Measurements from ENCODE around the gene TM4SF4.
"Not testable (repeated sequence)": the region's sequence is repeated elsewhere in the genome, so short reads cannot be mapped to it uniquely, and the experiment has no call there.

The TM4SF4 gene

GRCh38 chr3:149474250-149474817, at the start of gene TM4SF4:
TSS of gene TM4SF4 (plus strand) at chr3:149474697. CDS start at chr3:149474878, 181 bp downstream.
- no peak for DNase-seq
- in situ Hi-C loops (cut with MboI; ENCODE audit: low pct_unique_long_range_greater_than_20kb, low sequenced_read_pairs) = no loop called here

- in situ Hi-C loops (cut with MboI; ENCODE audit: low pct_unique_long_range_greater_than_20kb, low sequenced_read_pairs) = no loop called here
- no peak for DNase-seq
Measured at GRCh38 chr3:149424918-149425317, 49.6 kb upstream of the TM4SF4 start.

- in situ Hi-C loops (cut with MboI; ENCODE audit: low pct_unique_long_range_greater_than_20kb, low sequenced_read_pairs) = no loop called here
- no peak for DNase-seq
Measured at GRCh38 chr3:149426325-149426724, 48.2 kb upstream of the TM4SF4 start.

GRCh38 chr3:149428087-149428486, 46.4 kb upstream of the TM4SF4 start:
- in situ Hi-C loops (cut with MboI; ENCODE audit: low pct_unique_long_range_greater_than_20kb, low sequenced_read_pairs) = no loop called here
- DNase-seq = no peak

DNA sequence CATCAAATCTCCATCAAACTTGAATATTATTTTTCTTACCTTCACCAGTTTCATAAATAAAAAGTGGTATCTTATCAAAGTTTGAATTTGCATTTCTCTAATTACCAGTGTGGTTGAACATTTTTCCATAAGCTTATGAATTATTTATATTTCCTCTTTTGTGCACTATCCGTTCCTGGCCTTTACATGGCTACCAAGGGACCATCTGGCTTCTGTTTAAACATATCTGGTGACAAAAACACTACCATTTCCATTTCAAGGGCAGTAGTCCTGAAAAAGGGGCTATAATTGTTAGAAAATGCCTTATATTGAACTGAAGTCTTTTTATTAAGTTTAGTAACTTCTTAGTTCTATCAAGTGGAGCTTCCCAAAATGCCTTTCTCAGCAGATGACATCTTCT, 44.3 kb upstream of the TM4SF4 start:
- in situ Hi-C loops (cut with MboI; ENCODE audit: low pct_unique_long_range_greater_than_20kb, low sequenced_read_pairs) = no loop called here
- no peak for DNase-seq

DNA sequence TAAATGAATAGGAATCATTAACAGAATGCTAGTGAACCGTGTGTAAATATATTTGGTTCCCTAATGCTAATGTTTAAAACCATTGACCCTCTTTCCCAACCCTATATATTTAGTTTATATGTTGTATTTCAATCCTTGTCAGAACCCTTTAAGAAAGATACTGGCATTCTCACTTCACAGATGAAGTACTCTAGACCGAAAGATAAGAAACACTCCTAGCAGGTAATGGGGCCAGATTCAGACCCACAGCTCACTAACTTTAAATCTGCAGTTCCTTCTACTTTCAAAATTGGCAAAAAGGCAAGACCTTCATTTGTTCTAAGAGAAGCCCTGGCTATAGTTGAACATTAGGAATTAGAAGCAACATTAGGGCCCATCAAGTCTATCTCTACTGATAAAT, 42.3 kb upstream of the TM4SF4 start:
- in situ Hi-C loops (cut with MboI; ENCODE audit: low pct_unique_long_range_greater_than_20kb, low sequenced_read_pairs) = no loop called here

GRCh38 chr3:149435996-149436885, 38.3 kb upstream of the TM4SF4 start:
- in situ Hi-C loops (cut with MboI; ENCODE audit: low pct_unique_long_range_greater_than_20kb, low sequenced_read_pairs) = no loop called here
- no peak for DNase-seq

More for the DNA sequence above, 42.3 kb upstream of the TM4SF4 start:
- no peak for DNase-seq

GRCh38 chr3:149437286-149437685, 37.2 kb upstream of the TM4SF4 start:
- no peak for DNase-seq
- in situ Hi-C loops (cut with MboI; ENCODE audit: low pct_unique_long_range_greater_than_20kb, low sequenced_read_pairs) = no loop called here

- in situ Hi-C loops (cut with MboI; ENCODE audit: low pct_unique_long_range_greater_than_20kb, low sequenced_read_pairs) = no loop called here
Measured at GRCh38 chr3:149437710-149438109, 36.8 kb upstream of the TM4SF4 start.

GRCh38 chr3:149438981-149439380, 35.5 kb upstream of the TM4SF4 start:
- in situ Hi-C loops (cut with MboI; ENCODE audit: low pct_unique_long_range_greater_than_20kb, low sequenced_read_pairs) = no loop called here
- DNase-seq = no peak

More at GRCh38 chr3:149437710-149438109, 36.8 kb upstream of the TM4SF4 start:
- no peak for DNase-seq

DNA sequence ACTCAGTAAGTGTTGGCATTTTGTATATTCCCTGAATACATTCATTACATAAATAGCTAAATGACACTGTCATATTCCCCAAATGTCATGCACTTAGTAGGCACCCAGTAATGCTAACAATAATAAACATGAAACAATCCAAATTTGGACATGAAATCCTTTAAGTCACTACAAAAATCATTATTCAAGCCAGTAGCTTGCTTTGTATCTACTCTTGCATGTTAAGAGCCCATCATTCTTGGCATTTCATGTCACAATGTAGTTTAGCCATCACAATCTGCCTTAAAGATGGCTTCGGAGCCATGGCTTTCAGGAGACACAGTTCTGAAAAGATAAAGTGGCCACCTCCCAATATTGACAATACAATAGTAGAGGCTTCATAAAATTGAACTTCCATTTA, 32.9 kb upstream of the TM4SF4 start:
- in situ Hi-C loops (cut with MboI; ENCODE audit: low pct_unique_long_range_greater_than_20kb, low sequenced_read_pairs) = no loop called here
- DNase-seq = no peak

DNA sequence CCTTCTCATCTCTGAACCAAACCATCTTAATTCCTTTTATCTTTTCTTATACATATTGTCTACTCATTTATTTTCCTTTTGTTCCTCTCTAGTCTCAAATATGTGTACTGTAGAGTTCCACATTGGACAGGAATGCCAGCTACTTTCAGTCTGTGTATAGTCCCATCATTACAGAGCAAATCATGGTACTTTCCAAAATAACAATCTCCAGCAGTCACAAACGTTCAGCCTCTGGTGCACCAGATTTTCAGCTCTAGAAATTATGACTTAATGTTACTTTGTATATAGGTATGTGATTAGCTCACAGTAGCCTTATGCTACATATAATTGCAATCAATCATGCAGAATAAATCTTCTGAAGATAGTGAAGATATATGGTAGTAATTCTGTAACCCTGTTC, 32.5 kb upstream of the TM4SF4 start:
- no peak for DNase-seq
- in situ Hi-C loops (cut with MboI; ENCODE audit: low pct_unique_long_range_greater_than_20kb, low sequenced_read_pairs) = no loop called here

- in situ Hi-C loops (cut with MboI; ENCODE audit: low pct_unique_long_range_greater_than_20kb, low sequenced_read_pairs) = no loop called here
- DNase-seq = no peak
Measured at GRCh38 chr3:149442851-149443544, 31.5 kb upstream of the TM4SF4 start.

DNA sequence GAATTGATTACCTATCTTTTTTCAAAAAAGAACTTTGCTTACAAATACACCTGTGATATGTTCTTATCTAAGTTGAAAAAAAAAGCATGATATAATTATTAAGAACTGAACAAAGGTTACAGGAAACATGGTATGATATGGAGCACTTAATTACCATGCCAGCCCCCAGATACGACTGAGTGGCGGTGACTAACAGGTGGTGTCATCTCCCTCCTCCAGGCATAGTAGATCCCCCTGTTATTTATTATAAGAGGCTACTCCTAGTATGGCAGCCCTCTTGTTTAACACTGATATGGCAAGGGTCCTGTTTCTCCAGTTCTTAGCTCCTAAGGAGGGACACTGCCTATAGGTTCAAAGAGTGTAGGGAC, 31.0 kb upstream of the TM4SF4 start:
- DNase-seq = no peak
- in situ Hi-C loops (cut with MboI; ENCODE audit: low pct_unique_long_range_greater_than_20kb, low sequenced_read_pairs) = no loop called here

- in situ Hi-C loops (cut with MboI; ENCODE audit: low pct_unique_long_range_greater_than_20kb, low sequenced_read_pairs); DNase-seq: not testable (repeated sequence)
Measured at GRCh38 chr3:149444867-149445266, 29.6 kb upstream of the TM4SF4 start.

DNA sequence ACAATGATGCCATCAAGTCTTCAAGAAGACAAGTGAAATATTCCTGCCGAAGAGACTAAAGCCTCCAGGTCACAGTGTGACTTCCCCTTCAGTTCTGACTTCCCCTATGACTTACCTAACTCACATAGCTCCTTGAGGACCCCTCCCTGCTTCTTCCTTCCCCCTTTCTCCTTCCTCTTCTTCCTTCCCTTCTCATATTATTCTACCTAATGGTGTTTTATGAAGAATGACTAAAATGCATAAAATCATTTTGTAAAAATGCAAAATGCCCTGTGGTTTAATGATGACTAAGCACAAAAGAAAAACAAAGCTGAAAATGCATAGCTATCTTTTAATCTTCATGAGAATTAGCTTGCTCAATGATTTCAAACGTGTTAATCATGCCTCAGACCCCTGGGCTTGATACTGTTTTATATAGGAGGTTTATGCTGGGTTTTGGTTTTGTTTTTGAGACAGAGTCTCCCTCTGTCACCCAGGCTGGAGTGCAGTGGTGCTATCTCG, 26.1 kb upstream of the TM4SF4 start:
- in situ Hi-C loops (cut with MboI; ENCODE audit: low pct_unique_long_range_greater_than_20kb, low sequenced_read_pairs) = no loop called here
- DNase-seq = peak; percentile 45

DNA sequence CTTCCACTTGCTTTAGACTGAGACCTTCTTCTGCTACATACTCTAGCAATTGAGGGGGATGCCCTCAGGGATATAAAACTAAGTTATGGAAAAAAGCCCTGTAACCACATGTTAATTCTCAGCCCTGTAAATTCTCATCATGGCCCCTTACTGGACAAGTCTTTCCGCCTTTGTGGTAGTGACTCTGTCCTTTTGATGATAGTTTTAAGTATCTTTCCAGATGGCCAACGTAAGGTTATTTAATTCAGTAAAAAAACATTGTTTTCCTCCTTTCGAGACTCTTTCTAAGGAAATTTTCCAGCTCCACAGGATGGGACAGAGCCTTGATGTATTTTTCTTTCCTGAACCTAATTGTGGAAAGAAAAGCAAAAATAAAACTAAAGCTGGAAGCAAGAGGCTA, 25.3 kb upstream of the TM4SF4 start:
- in situ Hi-C loops (cut with MboI; ENCODE audit: low pct_unique_long_range_greater_than_20kb, low sequenced_read_pairs) = no loop called here
- no peak for DNase-seq

- in situ Hi-C loops (cut with MboI; ENCODE audit: low pct_unique_long_range_greater_than_20kb, low sequenced_read_pairs) = no loop called here
- no peak for DNase-seq
Measured at GRCh38 chr3:149449799-149450198, 24.7 kb upstream of the TM4SF4 start.

DNA sequence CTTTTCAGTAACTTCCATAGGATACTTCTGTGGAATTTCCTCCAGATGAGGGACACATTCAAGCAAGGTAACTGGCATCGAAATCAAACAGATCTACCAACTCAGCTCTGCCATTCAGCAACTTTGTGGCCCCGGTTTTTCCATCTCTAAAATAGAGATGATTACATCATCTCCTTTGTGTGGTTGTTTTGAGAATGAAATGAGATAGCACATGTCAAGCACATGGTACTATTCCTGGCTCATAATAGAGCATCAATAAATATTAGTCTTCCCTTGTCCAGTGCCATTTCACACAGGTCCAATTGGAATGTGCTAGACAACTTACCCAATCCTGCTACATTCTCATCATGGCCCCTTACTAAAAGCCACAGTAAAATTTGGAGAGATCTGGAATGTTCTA, 24.2 kb upstream of the TM4SF4 start:
- in situ Hi-C loops (cut with MboI; ENCODE audit: low pct_unique_long_range_greater_than_20kb, low sequenced_read_pairs) = no loop called here
- no peak for DNase-seq

DNA sequence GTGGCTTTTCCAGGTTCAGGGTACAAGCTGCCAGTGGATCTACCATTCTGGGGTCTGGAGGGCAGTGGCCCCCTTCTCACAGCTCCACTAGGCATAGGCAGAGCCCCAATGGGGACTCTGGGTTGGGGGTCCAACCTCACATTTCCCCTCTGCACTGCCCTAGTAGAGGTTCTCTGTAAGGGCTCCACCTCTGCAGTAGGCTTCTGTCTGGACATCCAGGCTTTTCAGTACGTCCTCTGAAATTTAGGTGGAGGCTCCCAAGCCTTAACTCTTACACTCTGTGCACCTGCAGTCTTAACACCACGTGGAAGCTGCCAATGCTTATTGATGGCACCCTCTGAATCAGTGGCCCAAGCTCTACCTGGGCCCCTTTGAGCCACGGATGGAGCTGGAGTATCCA, 22.5 kb upstream of the TM4SF4 start:
- in situ Hi-C loops (cut with MboI; ENCODE audit: low pct_unique_long_range_greater_than_20kb, low sequenced_read_pairs) = no loop called here
- no peak for DNase-seq
